Neural cell (in vitro differentiated cells): Measurements from ENCODE around the gene STEAP4. TPM values are rescaled to one million over a fixed set of nuclear protein-coding genes. Genes with fewer than 3 reads are reported as not detected.

Source experiments
- H2AFZ ChIP-seq: fragments of 200-600, 300-800 bp; sonication (generic), shearing (Covaris generic); 2 replicates; pipeline ENCODE4 v1.6.0; 2014; ENCODE audit warnings: low read depth, mild to moderate bottlenecking, antibody characterized with exemption, low read length, moderate library complexity
- H3F3A ChIP-seq: fragments of 200-600 bp; shearing (Covaris generic); 2 replicates; pipeline ENCODE4 v1.6.1; 2016; ENCODE audit warnings: mild to moderate bottlenecking, moderate library complexity, mixed read lengths, antibody characterized with exemption, low read length; ENCODE audit not compliant: insufficient read depth, poor library complexity, severe bottlenecking
- H3K27ac ChIP-seq: fragments of 200-600, 300-800 bp; sonication (generic), shearing (Covaris generic); 2 replicates; pipeline ENCODE4 v1.5.1; 2014; ENCODE audit warnings: mild to moderate bottlenecking, low read length, moderate library complexity
- H3K27me3 ChIP-seq: fragments of 300-800, 200-600 bp; sonication (generic), shearing (Covaris generic); 2 replicates; pipeline ENCODE4 v1.6.0; 2014; ENCODE audit warnings: mild to moderate bottlenecking, low read depth, low read length, moderate library complexity; ENCODE audit not compliant: insufficient read depth
- H3K36me3 ChIP-seq: fragments of 300-800, 200-600 bp; sonication (generic), shearing (Covaris generic); 2 replicates; pipeline ENCODE4 v1.5.1; 2014; ENCODE audit warnings: mild to moderate bottlenecking, antibody characterized with exemption, low read length, moderate library complexity; ENCODE audit not compliant: insufficient read depth
- H3K4me2 ChIP-seq: fragments of 300-800, 200-600 bp; sonication (generic), shearing (Covaris generic); 2 replicates; pipeline ENCODE4 v1.6.0; 2014; ENCODE audit warnings: mild to moderate bottlenecking, low read length
- H3K4me3 ChIP-seq: fragments of 300-800, 200-600 bp; sonication (generic), shearing (Covaris generic); 2 replicates; pipeline ENCODE4 v1.5.1; 2014; ENCODE audit warnings: mild to moderate bottlenecking, low read length, moderate library complexity
- H3K79me2 ChIP-seq: fragments of 200-600 bp; shearing (Covaris generic); replicated peaks from 2 replicates; pipeline ENCODE4 v1.6.0; 2014; ENCODE audit warnings: mild to moderate bottlenecking, low read length, moderate library complexity; ENCODE audit not compliant: insufficient read depth
- H3K9ac ChIP-seq: fragments of 300-800, 200-600 bp; sonication (generic), shearing (Covaris generic); 2 replicates; pipeline ENCODE4 v1.6.1; 2016; ENCODE audit warnings: mild to moderate bottlenecking, low read length, mixed read lengths
- H3K9me2 ChIP-seq: fragments of 200-600 bp; shearing (Covaris generic); 2 replicates; pipeline ENCODE4 v1.6.1; 2016; ENCODE audit warnings: mild to moderate bottlenecking, low read length, mixed read lengths; ENCODE audit not compliant: insufficient read depth
- H3K9me3 ChIP-seq: fragments of 200-600, 300-800 bp; sonication (generic), shearing (Covaris generic); 2 replicates; pipeline ENCODE4 v1.6.1; 2016; ENCODE audit warnings: mild to moderate bottlenecking, mixed run types, low read length, moderate library complexity, mixed read lengths
- H4K20me1 ChIP-seq: fragments of 200-600 bp; shearing (Covaris generic); 2 replicates; pipeline ENCODE4 v1.6.1; 2016; ENCODE audit warnings: mild to moderate bottlenecking, mixed run types; ENCODE audit not compliant: insufficient read depth
- EP300 ChIP-seq: fragments of 450-650 bp; conservative IDR thresholded peaks from 2 replicates; pipeline ENCODE4 v1.6.1; 2014; ENCODE audit warnings: antibody characterized with exemption, mild to moderate bottlenecking, moderate library complexity; ENCODE audit not compliant: poor library complexity, severe bottlenecking
- EZH2 ChIP-seq: fragments of 200-600, 300-800 bp; shearing (Covaris generic), sonication (generic); IDR thresholded peaks from 2 replicates; pipeline ENCODE4 v1.6.1; 2014; ENCODE audit warnings: antibody characterized with exemption, low read length, borderline replicate concordance, mild to moderate bottlenecking; ENCODE audit not compliant: insufficient read depth, poor library complexity, severe bottlenecking
- MXI1 ChIP-seq: fragments of 450-650 bp; conservative IDR thresholded peaks from 2 replicates; pipeline ENCODE4 v1.6.1; 2014; ENCODE audit warnings: antibody characterized with exemption, mild to moderate bottlenecking; ENCODE audit not compliant: poor library complexity, severe bottlenecking
- POLR2AphosphoS5 ChIP-seq: IDR thresholded peaks from 2 replicates; pipeline ENCODE4 v1.6.1; 2012
- RAD21 ChIP-seq: fragments of 450-650 bp; conservative IDR thresholded peaks from 2 replicates; pipeline ENCODE4 v1.6.1; 2014; ENCODE audit warnings: antibody characterized with exemption, mild to moderate bottlenecking, moderate library complexity
- SMC3 ChIP-seq: fragments of 450-650 bp; conservative IDR thresholded peaks from 2 replicates; pipeline ENCODE4 v1.6.1; 2014; ENCODE audit warnings: antibody characterized with exemption, mild to moderate bottlenecking, moderate library complexity; ENCODE audit not compliant: poor library complexity
- TAF1 ChIP-seq: IDR thresholded peaks from 2 replicates; pipeline ENCODE4 v1.6.1; 2012; ENCODE audit warnings: low read depth
- polyA plus RNA-seq: library from polyadenylated mRNA; depleted of rRNA; stranded (reverse); fragments of >200 nt; gene quantifications from 2 replicates; pipeline ENCODE4 v1.2.3, GENCODE V29; 2014
- TF ChIP-seq, protein P1 (sequence below): IDR thresholded peaks from 2 replicates; pipeline ENCODE4 v1.6.1; 2012; ENCODE audit warnings: borderline replicate concordance
- TF ChIP-seq, protein P2 (sequence below): fragments of 450-650 bp; IDR thresholded peaks from 2 replicates; pipeline ENCODE4 v1.5.1; 2014; ENCODE audit warnings: antibody characterized with exemption, mild to moderate bottlenecking, moderate library complexity; ENCODE audit not compliant: poor library complexity, severe bottlenecking

Gene STEAP4
- polyA plus RNA-seq, 1 donor from 2014 or later: not detected

DNA sequence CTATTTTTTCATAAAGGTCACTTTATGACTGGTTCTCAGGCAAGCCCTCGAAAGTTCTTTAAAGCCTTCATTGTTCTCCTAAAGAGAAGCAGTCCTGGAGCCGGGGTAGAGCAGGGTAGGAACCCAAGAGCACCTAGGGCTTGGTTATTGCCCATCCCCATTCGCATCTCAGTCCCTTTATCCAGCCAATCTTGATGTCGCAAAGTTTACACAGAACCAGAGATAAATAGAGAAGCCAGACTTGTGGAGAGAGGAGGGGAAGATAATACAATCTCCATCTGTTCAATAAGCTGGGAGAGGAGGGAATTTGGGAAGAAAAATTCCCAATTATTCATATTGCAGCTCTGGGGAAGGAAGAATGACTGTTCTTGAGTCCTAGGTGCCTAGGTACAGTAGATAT, 80.5 kb downstream of the STEAP4 start:
- no peaks in the 10 kb centered on the region for H4K20me1 ChIP-seq
- no peaks in the 10 kb centered on the region for H3K9me2 ChIP-seq
- H3K9me3 ChIP-seq: no peaks in the 10 kb centered on the region
- H3K36me3 ChIP-seq: no peaks in the 10 kb centered on the region
- no peak overlapping the region for H3K27ac ChIP-seq
- no peaks in the 10 kb centered on the region for H3F3A ChIP-seq
- H3K4me2 ChIP-seq: no peak overlapping the region
- no peak overlapping the region for H2AFZ ChIP-seq
- H3K9ac ChIP-seq: no peak overlapping the region
- H3K79me2 ChIP-seq: no peaks in the 10 kb centered on the region
- TF ChIP-seq, protein P1, sequence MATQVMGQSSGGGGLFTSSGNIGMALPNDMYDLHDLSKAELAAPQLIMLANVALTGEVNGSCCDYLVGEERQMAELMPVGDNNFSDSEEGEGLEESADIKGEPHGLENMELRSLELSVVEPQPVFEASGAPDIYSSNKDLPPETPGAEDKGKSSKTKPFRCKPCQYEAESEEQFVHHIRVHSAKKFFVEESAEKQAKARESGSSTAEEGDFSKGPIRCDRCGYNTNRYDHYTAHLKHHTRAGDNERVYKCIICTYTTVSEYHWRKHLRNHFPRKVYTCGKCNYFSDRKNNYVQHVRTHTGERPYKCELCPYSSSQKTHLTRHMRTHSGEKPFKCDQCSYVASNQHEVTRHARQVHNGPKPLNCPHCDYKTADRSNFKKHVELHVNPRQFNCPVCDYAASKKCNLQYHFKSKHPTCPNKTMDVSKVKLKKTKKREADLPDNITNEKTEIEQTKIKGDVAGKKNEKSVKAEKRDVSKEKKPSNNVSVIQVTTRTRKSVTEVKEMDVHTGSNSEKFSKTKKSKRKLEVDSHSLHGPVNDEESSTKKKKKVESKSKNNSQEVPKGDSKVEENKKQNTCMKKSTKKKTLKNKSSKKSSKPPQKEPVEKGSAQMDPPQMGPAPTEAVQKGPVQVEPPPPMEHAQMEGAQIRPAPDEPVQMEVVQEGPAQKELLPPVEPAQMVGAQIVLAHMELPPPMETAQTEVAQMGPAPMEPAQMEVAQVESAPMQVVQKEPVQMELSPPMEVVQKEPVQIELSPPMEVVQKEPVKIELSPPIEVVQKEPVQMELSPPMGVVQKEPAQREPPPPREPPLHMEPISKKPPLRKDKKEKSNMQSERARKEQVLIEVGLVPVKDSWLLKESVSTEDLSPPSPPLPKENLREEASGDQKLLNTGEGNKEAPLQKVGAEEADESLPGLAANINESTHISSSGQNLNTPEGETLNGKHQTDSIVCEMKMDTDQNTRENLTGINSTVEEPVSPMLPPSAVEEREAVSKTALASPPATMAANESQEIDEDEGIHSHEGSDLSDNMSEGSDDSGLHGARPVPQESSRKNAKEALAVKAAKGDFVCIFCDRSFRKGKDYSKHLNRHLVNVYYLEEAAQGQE: no peak
- TF ChIP-seq SMC3 (no peak), RAD21 (no peak), TAF1 (no peak), EZH2 (no peak), POLR2AphosphoS5 (no peak), MXI1 (no peak), EP300 (no peak)
- TF ChIP-seq, protein P2, sequence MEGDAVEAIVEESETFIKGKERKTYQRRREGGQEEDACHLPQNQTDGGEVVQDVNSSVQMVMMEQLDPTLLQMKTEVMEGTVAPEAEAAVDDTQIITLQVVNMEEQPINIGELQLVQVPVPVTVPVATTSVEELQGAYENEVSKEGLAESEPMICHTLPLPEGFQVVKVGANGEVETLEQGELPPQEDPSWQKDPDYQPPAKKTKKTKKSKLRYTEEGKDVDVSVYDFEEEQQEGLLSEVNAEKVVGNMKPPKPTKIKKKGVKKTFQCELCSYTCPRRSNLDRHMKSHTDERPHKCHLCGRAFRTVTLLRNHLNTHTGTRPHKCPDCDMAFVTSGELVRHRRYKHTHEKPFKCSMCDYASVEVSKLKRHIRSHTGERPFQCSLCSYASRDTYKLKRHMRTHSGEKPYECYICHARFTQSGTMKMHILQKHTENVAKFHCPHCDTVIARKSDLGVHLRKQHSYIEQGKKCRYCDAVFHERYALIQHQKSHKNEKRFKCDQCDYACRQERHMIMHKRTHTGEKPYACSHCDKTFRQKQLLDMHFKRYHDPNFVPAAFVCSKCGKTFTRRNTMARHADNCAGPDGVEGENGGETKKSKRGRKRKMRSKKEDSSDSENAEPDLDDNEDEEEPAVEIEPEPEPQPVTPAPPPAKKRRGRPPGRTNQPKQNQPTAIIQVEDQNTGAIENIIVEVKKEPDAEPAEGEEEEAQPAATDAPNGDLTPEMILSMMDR: no peak
- no peaks in the 10 kb centered on the region for H3K27me3 ChIP-seq
- no peak overlapping the region for H3K4me3 ChIP-seq

DNA sequence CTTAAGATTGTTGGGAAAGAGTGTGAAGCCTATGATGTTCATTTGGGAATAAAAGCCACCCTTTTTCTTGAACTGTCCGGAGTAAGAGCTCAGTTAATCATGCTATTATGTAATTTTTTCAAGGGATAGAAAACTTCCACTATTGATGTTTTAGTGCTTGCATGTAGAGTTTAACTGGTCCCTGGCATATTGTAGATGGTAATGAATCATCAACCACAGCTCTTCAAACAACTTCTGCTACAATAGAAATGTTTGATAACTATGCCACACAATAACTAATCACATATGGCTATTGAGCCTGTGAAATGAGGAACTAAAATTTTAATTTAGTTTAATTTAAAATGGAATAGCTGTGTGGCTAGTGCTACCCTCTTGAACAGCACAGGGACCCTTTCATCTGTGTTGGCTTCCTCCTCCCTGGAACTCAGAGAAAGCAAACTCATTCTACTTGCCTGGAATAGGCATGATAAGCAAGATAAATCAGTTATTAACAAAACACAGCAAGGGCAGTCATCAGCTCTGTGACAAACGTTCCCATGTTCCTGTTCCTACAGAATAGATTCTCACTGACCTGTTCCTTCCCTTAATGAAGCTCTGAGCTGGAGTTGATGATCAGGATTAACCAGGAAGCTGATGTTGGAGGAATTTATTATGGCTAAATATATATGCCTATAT, 82.0 kb downstream of the STEAP4 start:
- H3K27ac ChIP-seq: no peak overlapping the region
- H3K9me2 ChIP-seq: no peaks in the 10 kb centered on the region
- no peaks in the 10 kb centered on the region for H3F3A ChIP-seq
- H3K27me3 ChIP-seq: no peaks in the 10 kb centered on the region
- H2AFZ ChIP-seq: no peak overlapping the region
- H4K20me1 ChIP-seq: no peaks in the 10 kb centered on the region
- no peak overlapping the region for H3K4me3 ChIP-seq
- no peaks in the 10 kb centered on the region for H3K79me2 ChIP-seq
- no peak overlapping the region for H3K4me2 ChIP-seq
- TF ChIP-seq EP300 (no peak), TAF1 (no peak), POLR2AphosphoS5 (no peak), SMC3 (no peak), EZH2 (no peak), MXI1 (no peak), RAD21 (no peak)
- TF ChIP-seq, protein P2: no peak
- TF ChIP-seq, protein P1: no peak
- H3K36me3 ChIP-seq: no peaks in the 10 kb centered on the region
- H3K9ac ChIP-seq: no peak overlapping the region
- H3K9me3 ChIP-seq: no peaks in the 10 kb centered on the region
